Keratinocyte (primary cell): ENCODE data around the gene MPPED1.

Experiments used
- EZH2 ChIP-seq: IDR thresholded peaks from one replicate; pipeline ENCODE4 v1.6.1; 2012; ENCODE audit warnings: inconsistent platforms, mild to moderate bottlenecking, low read length, moderate library complexity
- TF ChIP-seq, protein P1 (sequence below), 3 experiments: IDR thresholded peaks in 1 of 3; conservative IDR thresholded peaks in 1 of 3; optimal IDR thresholded peaks in 1 of 3; 2 replicates in 2 of 3; 3 replicates in 1 of 3; pipeline versions ENCODE3 to v1.5.1; 2011; ENCODE audit warnings: low read length in 3 of 3, mild to moderate bottlenecking in 3 of 3, moderate library complexity in 2 of 3, control low read depth in 1 of 3, inconsistent platforms in 1 of 3; ENCODE audit not compliant: insufficient read depth in 2 of 3; ENCODE audit errors: extremely low read depth in 1 of 3

DNA sequence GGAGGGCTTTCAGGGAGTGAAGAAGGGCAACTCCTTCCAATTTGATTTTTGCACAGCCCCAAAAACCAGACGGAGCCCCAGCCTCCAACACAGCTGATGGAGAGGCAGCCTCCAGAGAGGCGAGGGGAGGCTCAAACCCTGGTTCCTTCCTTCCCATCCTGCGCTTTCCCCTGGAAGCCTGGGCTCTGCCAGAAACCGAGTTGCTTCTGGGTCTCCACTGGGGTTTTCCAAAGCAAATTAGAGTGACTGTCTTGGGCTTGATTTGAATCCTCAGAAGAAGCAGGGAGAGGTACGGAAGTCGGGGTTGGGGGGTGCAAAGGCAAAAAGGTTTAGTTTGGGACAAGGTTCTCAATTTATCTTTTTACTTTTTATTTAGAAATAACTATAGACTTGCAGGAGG lies 129.2 kb downstream of the MPPED1 start:
- TF ChIP-seq, protein P1, sequence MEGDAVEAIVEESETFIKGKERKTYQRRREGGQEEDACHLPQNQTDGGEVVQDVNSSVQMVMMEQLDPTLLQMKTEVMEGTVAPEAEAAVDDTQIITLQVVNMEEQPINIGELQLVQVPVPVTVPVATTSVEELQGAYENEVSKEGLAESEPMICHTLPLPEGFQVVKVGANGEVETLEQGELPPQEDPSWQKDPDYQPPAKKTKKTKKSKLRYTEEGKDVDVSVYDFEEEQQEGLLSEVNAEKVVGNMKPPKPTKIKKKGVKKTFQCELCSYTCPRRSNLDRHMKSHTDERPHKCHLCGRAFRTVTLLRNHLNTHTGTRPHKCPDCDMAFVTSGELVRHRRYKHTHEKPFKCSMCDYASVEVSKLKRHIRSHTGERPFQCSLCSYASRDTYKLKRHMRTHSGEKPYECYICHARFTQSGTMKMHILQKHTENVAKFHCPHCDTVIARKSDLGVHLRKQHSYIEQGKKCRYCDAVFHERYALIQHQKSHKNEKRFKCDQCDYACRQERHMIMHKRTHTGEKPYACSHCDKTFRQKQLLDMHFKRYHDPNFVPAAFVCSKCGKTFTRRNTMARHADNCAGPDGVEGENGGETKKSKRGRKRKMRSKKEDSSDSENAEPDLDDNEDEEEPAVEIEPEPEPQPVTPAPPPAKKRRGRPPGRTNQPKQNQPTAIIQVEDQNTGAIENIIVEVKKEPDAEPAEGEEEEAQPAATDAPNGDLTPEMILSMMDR (optimal IDR thresholded peaks at IDR 0.05 in 1 of 3, IDR thresholded peaks at IDR 0.05 in 1 of 3, conservative IDR thresholded peaks at IDR 0.05 in 1 of 3; ENCODE audit: extremely low read depth in 1 of 3, insufficient read depth in 2 of 3, low read length in 3 of 3), result no peak
- no peak for TF ChIP-seq EZH2
